DMS53 treated with DMSO at 0.1 percent for 48 hours (cell line): ENCODE data around the gene CPEB3.
A peak's percentile ranks its signal among the peaks of the same experiment; 100 is the strongest.
"Not testable (repeated sequence)": the region's sequence is repeated elsewhere in the genome, so short reads cannot be mapped to it uniquely, and the experiment has no call there.

Source experiments
- DNase-seq: peaks from one replicate; lab custom pipeline; 2025; ENCODE audit not compliant: unreplicated experiment; lab: John Stamatoyannopoulos, UW

Gene CPEB3

DNA sequence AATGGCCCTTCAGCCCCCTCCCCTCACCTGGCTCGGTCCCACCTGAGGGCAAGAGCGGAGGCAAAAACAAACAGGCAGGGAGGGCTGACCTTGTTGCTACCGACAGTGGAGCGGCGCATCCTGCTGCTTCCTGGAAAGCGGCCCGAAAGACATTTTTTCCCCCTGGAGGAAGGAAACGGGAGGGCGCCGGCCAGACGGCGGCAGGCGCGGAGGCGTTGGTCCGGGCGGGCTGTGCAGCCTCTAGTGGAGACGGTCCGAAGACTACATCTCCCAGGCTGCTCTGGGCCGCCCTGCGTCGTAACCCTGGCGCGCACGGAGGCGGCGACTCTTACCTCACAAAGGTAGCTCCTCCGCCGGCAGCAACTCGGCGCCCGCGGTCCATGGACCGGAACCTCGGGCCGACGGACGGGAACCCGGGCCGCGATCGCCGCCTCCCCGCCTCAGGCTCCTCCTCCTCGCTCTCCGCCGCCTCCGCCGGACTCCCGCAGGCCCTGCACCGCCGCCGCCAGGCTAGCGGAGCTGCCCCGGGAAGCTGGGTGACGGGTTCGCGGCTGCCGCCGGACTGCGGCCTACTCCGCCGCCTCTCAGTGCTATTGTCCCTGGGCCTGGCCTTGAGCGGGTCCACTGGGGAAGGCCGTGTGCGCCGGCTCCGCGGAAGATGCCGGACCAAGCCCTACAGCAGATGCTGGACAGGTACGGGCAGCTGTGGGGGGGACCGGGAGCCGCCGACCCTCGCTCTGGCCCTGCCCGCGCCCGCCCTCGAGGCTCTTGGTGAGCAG lies at the start of gene CPEB3, which contains the start of gene MARCHF5:
Gene CPEB3 (minus strand): TSS at position 242 of the 779 bp plus-strand sequence. CDS start 50,728 bp downstream, outside the sequence.
Gene MARCHF5 (plus strand): TSS at position 331 of the 779 bp plus-strand sequence. CDS start 328 bp downstream, at position 659.
- peak; percentile 95 for DNase-seq

DNA sequence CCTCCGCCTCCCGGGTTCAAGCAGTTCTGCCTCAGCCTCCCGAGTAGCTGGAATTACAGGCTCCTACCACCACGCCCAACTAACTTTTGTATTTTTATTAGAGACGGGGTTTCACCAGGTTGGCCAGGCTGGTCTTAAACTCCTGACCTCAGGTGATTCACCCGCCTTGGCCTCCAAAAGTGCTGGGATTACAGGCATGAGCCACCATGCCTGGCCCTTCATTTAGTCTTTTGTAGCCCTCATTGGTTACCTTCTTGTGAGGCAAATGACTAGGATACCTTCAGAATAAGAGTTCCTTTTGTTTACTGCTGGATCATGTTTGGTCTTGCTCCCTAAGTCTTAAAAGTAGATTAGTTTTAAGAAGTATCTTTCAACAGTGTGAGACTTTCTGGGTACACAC lies 39.0 kb upstream of the CPEB3 start:
- DNase-seq: not testable (repeated sequence)

DNA sequence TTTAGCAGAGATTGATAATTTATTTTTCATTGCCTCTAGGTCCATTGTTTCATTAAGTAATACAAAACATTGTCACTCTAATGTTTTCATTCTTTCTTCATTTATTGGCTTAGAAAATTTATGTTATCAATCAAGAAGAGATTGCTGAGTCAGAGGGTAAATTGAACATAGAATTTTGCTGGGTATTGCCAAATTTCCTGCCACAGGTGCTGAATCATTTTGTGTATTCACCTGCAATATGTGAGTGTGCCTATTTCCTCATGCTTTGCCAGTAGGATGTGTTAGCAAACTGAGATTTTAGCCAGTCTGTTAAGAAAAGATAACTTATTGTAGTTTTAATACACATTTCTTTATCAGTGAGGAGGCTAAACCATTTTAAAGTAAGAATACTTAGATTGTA lies 38.1 kb upstream of the CPEB3 start:
- peak; percentile 3 for DNase-seq

DNA sequence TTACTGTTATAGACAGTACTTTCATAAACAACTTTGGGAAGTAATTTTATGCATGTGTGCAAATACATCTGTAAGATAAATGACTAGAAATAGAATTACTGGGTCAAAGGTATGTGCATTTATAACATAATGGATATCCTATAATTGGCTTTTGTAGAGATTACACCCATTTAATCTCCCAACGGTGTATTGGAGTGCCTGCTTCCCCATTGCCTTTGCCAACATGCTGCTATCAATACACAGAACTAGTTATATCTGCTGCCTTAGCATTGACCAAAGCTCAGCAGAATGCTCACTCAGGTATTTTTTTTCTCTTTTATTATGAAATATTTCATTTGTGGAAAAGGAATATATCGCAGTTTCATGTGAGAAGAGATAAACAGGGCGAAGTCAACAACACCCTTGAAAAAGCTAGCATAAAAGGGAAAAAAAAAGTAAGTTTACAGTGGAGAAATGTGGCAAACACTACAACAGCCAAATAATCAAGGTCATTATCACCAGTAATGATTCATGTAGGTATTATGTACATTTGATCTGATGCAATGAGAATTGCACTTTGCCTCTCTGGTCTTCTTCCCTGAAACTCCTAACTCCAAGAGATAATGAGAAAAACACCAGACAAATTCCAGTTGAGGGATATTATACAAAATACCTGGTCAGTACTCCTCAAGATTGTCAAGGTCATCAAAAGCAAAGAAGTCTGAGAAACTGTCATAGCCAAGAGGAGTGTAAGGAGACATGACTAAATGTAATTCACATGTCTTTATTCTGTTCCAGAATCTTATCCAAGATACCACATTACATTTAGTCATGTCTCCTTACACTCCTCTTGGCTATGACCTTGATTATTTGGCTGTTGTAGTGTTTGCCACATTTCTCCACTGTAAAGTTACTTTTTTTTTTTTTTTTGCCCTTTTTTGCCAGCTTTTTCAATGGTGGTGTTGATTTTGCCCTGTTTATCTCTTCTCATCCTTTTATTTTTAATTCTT lies 36.9 kb upstream of the CPEB3 start:
- no peak for DNase-seq

DNA sequence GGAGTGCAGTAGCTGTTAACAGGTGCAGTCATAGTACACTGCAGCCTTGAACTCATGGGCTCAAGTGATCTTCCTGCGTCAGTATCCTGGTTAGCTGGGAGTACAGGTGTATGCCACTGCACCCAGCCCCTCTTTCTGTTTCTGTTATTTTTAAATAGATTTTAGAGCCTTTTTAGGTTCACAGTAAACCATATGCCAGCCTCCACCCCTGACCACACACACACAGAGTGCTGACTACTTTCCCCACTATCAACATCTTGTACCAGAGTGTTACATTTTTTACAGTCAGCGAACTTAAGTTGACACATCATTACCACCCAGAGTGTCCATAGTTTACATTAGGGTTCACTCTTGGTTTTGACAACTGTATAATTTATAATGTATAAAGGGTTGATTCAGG lies 32.2 kb upstream of the CPEB3 start:
- DNase-seq: no peak

DNA sequence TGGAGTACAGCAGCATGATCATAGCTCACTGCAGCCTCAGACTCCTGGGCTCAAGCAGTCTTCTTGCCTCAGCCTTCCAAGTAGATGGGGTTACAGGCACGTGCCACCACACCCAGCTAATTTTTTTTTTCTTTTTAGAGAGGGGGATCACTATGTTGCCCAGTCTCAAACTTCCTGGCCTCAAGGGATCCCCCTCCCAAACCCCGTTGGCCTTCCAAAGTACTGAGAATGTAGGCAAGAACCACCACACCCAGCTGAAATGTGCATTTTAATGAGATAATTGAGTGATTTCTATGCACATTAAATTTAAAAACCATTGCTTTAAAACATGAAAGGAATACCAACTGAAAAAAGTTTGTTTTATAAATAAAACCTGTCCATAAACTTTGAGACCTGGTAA lies 25.7 kb upstream of the CPEB3 start:
- no peak for DNase-seq

DNA sequence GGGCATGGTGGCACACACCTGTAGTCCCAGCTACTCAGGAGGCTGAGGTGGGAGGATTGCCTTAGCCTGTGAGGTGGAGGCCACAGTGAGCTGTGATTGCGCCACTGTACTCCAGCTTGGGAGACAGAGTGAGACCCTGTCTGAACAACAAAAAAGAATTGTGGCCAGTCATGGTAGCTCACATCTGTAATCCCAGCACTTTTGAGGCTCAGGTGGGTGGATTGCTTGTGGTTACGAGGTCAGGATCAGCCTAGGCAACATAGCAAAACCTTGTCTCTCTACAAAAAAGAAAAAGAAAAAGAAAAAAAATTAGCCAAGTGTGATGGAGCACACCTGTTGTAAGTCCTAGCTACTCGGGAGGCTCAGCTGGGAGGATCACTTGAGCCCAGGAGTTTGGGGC lies 22.9 kb upstream of the CPEB3 start:
- DNase-seq: no peak

DNA sequence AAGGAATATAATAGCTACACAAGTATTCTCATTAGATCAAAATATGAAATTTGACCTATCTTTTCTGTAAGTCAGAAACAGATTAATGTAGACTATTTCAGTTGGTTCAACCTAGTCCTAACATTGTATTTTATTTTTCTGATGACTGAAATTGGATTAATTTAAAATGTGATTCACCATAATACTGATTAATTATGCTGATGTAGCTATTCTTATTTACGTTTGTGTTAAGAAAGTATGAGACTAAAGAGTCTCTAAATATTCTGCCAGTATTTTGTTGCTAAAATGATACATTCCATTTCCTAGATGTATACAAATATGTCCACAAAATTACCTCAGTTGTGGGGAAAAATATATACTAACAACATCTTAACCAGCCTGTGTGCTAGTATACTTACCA lies 18.4 kb upstream of the CPEB3 start:
- no peak for DNase-seq

DNA sequence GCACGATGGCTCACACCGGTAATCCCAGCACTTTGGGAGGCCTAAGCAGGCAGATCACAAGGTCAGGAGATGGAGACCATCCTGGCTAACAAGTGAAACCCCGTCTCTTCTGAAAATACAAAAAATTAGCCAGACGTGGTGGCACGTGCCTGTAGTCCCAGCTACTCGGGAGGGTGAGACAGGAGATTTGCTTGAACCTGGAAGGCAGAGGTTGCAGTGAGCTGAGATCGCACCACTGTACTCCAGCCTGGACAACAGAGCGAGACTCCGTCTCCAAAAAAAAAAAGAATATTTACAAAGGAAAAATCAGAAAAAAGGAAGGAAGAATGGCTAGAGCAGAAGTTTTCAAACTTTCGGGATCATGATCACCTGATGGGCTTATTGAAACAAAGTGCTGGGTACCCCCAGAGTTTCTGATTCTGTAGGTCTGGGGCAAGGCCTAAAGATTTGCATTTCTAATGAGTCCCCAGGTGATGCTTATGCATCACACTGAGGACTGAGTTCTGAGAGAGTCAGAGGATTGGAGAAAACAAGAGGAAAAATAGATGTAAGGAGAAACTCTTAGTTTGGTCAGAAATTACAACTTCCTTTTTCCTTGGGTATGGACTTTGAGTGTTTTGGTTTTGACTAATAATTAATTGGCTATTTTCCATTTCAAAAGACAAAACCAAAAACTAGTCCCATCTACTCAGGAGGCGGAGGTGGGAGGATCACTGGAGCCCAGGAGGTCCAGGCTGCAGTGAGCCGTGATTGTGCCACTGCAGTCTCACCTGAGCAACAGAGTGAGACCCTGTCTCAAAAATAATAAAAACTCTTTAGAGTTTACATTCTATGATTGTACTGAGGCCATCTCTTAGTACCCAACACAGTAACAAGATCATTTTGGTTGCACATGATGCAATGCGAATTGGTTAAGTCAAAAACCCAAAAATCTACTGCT lies 14.5 kb upstream of the CPEB3 start:
- DNase-seq: no peak

DNA sequence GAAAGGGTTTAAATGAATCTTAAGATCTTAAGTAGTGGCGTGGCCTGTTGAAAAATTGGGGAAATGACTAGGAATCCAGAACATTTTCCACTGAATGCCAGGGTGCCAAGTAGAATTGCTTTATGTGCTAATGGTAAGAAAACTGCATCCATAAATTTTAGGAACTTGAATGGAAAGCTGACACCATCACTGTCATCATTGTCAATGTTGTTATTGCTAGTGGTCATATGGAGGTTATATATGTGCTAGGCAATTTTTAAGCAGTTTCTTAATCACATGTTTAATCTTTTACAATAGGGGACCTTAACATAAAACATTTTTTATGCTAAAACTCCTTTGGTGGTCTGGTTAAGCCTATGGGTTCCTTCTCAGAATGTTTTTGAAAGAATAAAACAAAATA lies 13.2 kb upstream of the CPEB3 start:
- DNase-seq: no peak

DNA sequence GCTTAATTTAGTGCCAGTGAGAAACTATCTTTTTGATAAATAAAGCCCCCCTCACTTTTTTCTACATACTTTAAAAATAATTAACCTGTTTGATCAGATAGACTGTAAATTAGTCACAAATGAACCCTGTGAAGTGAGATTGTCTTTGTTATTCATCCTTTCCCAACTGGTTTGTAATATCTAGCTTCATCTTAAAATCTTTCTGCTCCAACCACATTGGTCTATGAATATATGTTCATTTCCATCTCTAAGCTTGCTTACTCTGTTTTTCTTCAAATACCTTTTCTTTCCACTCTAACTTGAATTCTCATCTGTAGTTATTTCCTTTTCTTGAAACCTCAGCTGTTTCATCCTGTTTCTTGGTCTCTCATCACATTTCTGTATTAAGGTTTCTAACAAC lies 12.2 kb upstream of the CPEB3 start:
- DNase-seq: no peak

DNA sequence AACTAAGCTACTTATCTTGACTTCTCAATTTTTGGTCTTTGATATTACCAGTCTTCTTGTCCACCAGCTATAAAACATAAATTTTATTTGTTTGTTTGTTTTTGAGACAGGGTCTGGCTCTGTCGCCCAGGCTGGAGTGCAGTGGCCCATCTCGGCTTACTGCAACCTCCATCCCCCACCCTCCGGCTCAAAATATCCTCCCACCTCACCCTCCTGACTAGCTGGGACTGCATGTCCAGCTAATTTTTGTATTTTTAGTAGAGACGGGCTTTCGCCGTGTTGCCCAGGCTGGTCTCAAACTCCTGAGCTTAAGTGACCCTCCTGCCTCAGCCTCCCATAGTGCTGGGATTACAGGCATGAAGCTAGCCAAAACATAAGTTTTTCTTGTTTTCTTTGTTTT lies 7.6 kb upstream of the CPEB3 start:
- DNase-seq: no peak

DNA sequence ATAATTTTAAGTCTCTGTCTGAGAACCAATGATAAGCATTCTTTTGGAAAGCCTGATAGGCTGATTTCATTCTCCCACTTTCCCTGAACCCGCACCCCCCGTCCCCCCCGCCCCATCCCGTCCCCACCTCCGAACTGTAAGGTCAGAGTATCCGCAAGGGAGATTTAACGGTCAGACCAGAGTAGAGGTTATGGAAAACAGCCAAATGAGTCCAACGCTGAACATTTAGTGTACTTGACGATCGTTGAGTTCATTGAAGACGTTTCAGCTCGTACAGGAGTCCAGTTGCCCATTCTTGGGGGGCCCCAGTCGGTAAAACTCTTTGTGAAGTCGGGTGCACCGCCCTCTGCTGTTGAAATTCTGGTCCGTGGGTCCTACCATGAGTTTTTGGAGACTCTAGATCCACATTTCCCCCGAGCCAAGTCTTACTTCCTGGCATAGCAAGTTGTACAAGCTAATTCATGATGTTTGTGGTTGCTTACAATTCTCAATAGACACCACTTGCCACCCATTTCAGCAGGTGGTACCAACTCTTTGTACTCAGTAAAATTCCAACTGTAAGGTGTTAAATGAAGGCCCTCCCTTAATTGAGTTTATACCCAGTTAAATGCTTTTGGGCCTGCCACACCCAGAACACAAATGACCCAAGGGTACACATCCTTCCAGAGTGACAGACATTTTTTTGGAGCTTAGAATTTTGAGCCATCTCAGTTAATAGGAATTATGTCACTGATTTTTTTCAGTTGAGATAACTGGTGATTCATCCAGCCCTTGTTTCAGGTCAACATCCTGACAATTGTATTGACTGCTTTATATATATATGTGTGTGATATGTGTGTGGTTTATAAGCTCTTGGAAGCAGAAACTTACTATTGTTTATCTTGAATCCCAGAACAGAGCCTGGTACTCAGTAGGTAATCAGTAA lies 1.3 kb upstream of the CPEB3 start:
- DNase-seq: peak; percentile 19

DNA sequence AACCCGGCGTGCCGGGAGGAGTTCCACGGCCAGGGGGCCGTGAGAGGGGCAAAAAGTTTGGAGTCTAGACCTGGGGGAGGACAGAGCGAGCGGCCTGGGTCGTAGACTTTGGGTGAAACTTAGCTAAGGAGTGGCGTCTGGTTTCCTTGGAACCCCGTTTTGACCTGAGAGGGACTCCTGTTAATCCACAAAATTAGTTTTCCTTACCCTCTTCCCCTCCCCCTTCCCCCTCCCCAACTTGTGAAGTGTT lies 663 bp upstream of the CPEB3 start:
- DNase-seq: no peak

DNA sequence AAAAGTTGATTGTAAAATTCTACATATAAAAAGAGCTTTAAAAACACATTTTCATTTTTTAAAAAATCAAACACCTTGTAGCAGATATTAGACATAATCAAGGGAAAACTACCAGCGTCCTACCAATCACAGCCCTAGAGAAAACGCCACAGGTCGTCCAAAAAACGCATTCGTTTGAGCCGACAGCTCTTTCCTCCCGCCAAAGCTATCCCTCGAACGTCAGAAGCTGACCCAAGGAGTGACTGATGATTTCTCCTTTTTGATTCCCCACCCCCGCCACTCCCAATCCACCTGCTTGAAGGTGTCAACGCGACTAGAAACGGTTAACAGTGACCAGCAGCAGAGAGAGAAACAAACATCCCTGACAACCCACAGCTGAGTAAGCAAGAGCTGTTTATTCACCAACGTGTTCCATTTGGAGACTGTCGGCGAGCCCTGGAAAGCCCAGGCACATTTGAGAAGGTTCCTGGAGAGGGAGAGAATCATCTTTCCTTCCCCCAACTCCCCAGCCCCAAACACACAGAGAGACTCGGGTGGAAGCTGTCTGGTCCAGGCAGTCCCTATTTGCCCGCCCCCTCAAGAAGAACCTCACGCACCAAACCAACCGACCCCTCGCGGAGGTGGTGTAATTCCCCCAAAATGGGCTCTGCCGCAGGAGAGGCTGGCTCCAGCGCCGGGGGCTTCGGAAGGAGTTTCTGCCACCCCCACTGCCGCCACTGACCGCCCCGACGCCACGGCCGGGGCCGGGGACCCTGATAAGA lies 622 bp downstream of the CPEB3 start:
- peak; percentile 74 for DNase-seq

DNA sequence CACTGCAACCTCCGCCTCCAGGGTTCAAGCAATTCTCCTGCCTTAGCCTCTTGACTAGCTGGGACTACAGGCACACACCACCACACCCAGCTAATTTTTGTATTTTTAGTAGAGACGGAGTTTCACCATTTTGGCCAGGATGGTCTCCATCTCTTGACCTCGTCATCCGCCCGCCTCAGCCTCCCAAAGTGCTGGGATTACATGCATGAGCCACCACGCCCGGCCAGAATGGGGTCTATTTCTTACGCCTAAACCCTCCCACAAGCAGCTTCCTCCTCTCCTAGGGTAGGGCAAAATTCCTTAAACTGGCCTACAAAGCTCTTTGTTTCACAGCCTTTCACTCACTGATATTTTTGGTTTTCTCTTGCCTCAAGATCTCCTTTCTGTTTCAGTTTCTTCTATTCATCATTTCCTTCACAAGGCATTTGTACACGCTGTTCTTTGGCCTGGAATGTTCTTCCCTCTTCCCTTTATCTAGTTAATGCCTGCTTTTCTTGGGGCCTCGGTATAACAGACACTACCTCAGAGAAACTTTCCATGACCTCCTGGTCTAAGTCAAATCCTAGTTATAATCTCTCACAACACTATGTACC lies 6.7 kb downstream of the CPEB3 start:
- no peak for DNase-seq

DNA sequence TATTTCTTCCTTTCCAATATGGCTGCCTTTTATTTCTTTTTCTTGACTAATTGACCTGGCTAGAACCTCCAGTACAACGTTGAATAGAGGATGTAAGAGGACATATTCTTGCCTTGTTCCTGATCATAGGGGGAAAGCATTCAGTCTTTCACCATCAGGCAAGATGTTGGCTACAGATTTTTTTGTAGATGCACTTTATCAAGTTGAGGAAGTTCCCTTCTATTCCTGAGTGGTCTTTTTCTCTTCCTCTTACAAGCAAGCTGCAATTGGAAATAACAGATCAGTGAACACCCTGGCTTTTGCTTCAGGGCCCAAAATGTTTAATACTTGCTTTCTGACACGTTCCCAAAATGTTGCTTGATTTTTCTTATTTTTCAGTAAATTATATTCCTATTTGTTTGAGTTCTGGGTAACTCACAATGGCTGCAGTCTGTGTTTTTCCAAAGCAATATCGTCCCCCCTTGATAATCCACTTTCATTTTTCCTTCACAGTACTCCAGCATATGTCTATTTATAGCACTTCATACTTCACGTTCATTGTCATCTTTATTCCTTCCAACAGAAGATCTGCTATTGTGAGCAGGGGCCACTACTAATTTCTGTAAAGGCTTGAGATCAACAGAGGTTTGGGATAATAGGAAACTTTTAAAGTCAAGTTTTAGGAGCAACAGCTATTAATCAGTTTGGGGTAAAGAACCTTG lies 11.7 kb downstream of the CPEB3 start:
- DNase-seq: no peak

DNA sequence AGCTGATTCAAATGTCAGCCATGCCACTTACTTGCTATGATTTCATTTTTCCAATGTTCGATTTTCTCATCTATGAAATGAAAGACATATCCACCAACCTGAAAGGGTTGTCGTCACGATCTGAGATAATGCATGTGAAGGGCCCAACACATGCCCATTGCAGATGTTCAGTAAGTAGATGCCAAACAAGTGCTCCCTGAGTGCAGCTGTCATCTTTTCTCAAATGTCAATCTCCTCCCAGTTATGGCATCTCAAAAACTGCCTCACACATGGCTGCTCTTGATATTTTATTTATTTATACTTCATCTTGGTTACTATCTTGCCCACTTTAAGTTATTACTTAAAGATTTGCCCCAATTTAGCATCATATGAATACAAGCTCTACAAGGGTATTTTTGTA lies 16.8 kb downstream of the CPEB3 start:
- DNase-seq: no peak
